CD14-positive monocyte (primary cell): ENCODE measurements around the gene DEFB108B. TPM values are rescaled to one million over a fixed set of nuclear protein-coding genes. Genes with fewer than 3 reads are reported as not detected.
"Not testable (repeated sequence)": the region's sequence is repeated elsewhere in the genome, so short reads cannot be mapped to it uniquely, and the experiment has no call there.

ENCODE experiments used
- DNase-seq, 3 donors: peaks; one replicate each; pipeline ENCODE4 v3.0.0-alpha.2; 2011 to 2022
- H2AFZ ChIP-seq: 2 replicates; pipeline ENCODE4 v1.6.0; 2012; ENCODE audit warnings: mild to moderate bottlenecking, low read depth, low read length, inconsistent platforms; ENCODE audit not compliant: insufficient read depth, poor library complexity, severe bottlenecking
- H3K27ac ChIP-seq, 2 donors: 1 replicate in 1 of 2; 2 replicates in 1 of 2; pipeline ENCODE4 v1.5.1; 2012 to 2013; ENCODE audit warnings: low read length in 2 of 2, control low read depth in 1 of 2, inconsistent platforms in 1 of 2, low read depth in 1 of 2, mild to moderate bottlenecking in 1 of 2
- H3K27me3 ChIP-seq, 2 donors: one replicate each; pipeline versions ENCODE4 v1.6.0 to v1.6.1; 2011 to 2013; ENCODE audit warnings: low read length in 2 of 2; ENCODE audit not compliant: control insufficient read depth in 2 of 2, insufficient read depth in 2 of 2
- H3K36me3 ChIP-seq, 2 donors: replicated peaks in 1 of 2; 1 replicate in 1 of 2; 2 replicates in 1 of 2; pipeline versions ENCODE4 v1.5.1 to v1.6.1; 2012 to 2013; ENCODE audit warnings: low read length in 2 of 2, control low read depth in 1 of 2, inconsistent platforms in 1 of 2, mild to moderate bottlenecking in 1 of 2; ENCODE audit not compliant: insufficient read depth in 2 of 2, control insufficient read depth in 1 of 2
- H3K4me1 ChIP-seq, 2 donors: 1 replicate in 1 of 2; 2 replicates in 1 of 2; pipeline versions ENCODE4 v1.5.1 to v1.6.1; 2012 to 2013; ENCODE audit warnings: low read length in 2 of 2, control low read depth in 1 of 2, inconsistent platforms in 1 of 2, mild to moderate bottlenecking in 1 of 2, moderate library complexity in 1 of 2; ENCODE audit not compliant: insufficient read depth in 2 of 2, control insufficient read depth in 1 of 2
- H3K4me2 ChIP-seq: replicated peaks from 2 replicates; pipeline ENCODE3; 2012; ENCODE audit warnings: low read length, moderate library complexity, mild to moderate bottlenecking; ENCODE audit not compliant: poor library complexity, severe bottlenecking; ENCODE audit errors: extremely low read depth
- H3K4me3 ChIP-seq, 3 experiments: fragments of 200-600 bp in 1 of 3; sonication (generic) in 1 of 3; replicated peaks in 1 of 3; 1 replicate in 2 of 3; 2 replicates in 1 of 3; pipeline ENCODE4 v1.5.1; 2011 to 2013; ENCODE audit warnings: low read length in 3 of 3, mild to moderate bottlenecking in 3 of 3, control low read depth in 2 of 3, low read depth in 2 of 3, inconsistent platforms in 1 of 3, moderate library complexity in 1 of 3
- H3K79me2 ChIP-seq: 2 replicates; pipeline ENCODE4 v1.6.0; 2012; ENCODE audit warnings: mild to moderate bottlenecking, control low read depth, inconsistent platforms, low read length, moderate library complexity; ENCODE audit not compliant: insufficient read depth
- H3K9ac ChIP-seq: 2 replicates; pipeline ENCODE4 v1.6.0; 2017; ENCODE audit warnings: low read length, mild to moderate bottlenecking; ENCODE audit not compliant: insufficient read depth, poor library complexity, severe bottlenecking
- H3K9me3 ChIP-seq, 2 donors: replicated peaks in 1 of 2; 1 replicate in 1 of 2; 2 replicates in 1 of 2; pipeline versions ENCODE4 v1.5.1 to v1.6.1; 2012 to 2013; ENCODE audit warnings: low read length in 2 of 2, control low read depth in 1 of 2; ENCODE audit not compliant: control insufficient read depth in 1 of 2, insufficient read depth in 1 of 2
- H4K20me1 ChIP-seq: 2 replicates; pipeline ENCODE4 v1.6.0; 2012; ENCODE audit warnings: mild to moderate bottlenecking, low read length, control low read depth, moderate library complexity; ENCODE audit not compliant: insufficient read depth
- H3K27ac Mint-ChIP-seq, 7 donors: one replicate each; pipeline ENCODE4 v1.8.0; 2020; ENCODE audit warnings: mild to moderate bottlenecking in 7 of 7, mixed read lengths in 7 of 7, moderate library complexity in 6 of 7, inconsistent platforms in 2 of 7
- H3K27me3 Mint-ChIP-seq, 3 donors: one replicate each; pipeline ENCODE4 v1.8.0; 2021 to 2022; ENCODE audit warnings: low read depth in 3 of 3, mild to moderate bottlenecking in 3 of 3, mixed read lengths in 3 of 3, moderate library complexity in 3 of 3, inconsistent platforms in 1 of 3
- H3K36me3 Mint-ChIP-seq, 2 donors: one replicate each; pipeline ENCODE4 v1.8.0; 2020; ENCODE audit warnings: mixed read lengths in 2 of 2, inconsistent platforms in 1 of 2, mild to moderate bottlenecking in 1 of 2
- H3K4me1 Mint-ChIP-seq: one replicate; pipeline ENCODE4 v1.8.0; 2020; ENCODE audit warnings: mild to moderate bottlenecking, mixed read lengths
- H3K4me3 Mint-ChIP-seq, 2 donors: one replicate each; pipeline ENCODE4 v1.8.0; 2020; ENCODE audit warnings: mild to moderate bottlenecking in 2 of 2, mixed read lengths in 2 of 2, moderate library complexity in 1 of 2
- H3K9me3 Mint-ChIP-seq, 7 donors: one replicate each; pipeline ENCODE4 v1.8.0; 2020 to 2022; ENCODE audit warnings: mixed read lengths in 7 of 7, mild to moderate bottlenecking in 6 of 7, moderate library complexity in 6 of 7, inconsistent platforms in 2 of 7
- WGBS: methylation state at CpG from one replicate; pipeline ENCODE4 v1.1.5; 2013; ENCODE audit warnings: missing lambda C conversion rate; ENCODE audit not compliant: insufficient coverage; 5-methylcytosine and 5-hydroxymethylcytosine counted together
- intact Hi-C, 2 donors: fragments of 100-400 bp; cut with micrococcal nuclease; formaldehyde crosslinking; loops; one replicate each; pipeline versions ENCODE4 v1.15.0 to v1.15.1; 2023
- polyA plus RNA-seq, 3 donors: library from polyadenylated mRNA; depleted of rRNA in 1 of 3; unstranded in 2 of 3; stranded (reverse) in 1 of 3; fragments of 300-500 nt in 2 of 3; fragments of >200 nt in 1 of 3; fragmentation: Illumina TruSeq in 2 of 3; gene quantifications; 1 replicate in 2 of 3; 2 replicates in 1 of 3; pipeline ENCODE4 v1.2.3, GENCODE V29; 2012 to 2021
- small RNA-seq: library from RNA; depleted of rRNA; stranded (forward); fragments of <200 nt; gene quantifications from one replicate; pipeline ENCODE3, GENCODE V24; 2012; ENCODE audit warnings: low read depth; ENCODE audit not compliant: insufficient read length

Gene DEFB108B
- polyA plus RNA-seq, 3 donors: not detected

DNA sequence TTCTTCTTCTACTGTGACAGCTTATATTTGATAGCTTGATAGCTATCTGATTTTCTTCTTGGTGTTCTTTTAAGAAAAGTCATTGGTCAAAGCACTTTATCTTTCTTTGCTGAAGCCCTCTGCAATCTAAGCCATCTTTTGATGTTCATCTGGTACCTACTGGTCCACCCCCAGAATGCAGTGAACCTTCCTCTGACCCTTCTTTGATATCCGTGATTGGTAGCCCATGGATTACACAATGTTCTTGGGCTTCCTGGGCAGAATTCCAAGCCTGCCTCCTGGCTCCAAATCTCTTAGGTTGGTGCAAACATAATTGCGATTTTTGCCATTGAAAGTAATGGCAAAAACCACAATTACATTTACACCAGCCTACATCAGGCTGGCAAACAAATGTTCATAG lies 43.3 kb downstream of the DEFB108B start:
- H3K79me2 ChIP-seq, H3K27me3 ChIP-seq, H3K4me2 ChIP-seq, H3K4me1 Mint-ChIP-seq, H3K9me3 Mint-ChIP-seq, H2AFZ ChIP-seq, H3K27me3 Mint-ChIP-seq, H3K9me3 ChIP-seq, H3K27ac Mint-ChIP-seq, H3K4me1 ChIP-seq, H3K4me3 ChIP-seq, DNase-seq, H4K20me1 ChIP-seq, H3K36me3 ChIP-seq, H3K9ac ChIP-seq, H3K4me3 Mint-ChIP-seq, H3K27ac ChIP-seq, intact Hi-C loops: not testable (repeated sequence)
- peaks cover 17 to 29% of the 10 kb centered on the region in 2 donors for H3K36me3 Mint-ChIP-seq
- WGBS: no CpG with 5 or more reads among the region's 2 CpGs

DNA sequence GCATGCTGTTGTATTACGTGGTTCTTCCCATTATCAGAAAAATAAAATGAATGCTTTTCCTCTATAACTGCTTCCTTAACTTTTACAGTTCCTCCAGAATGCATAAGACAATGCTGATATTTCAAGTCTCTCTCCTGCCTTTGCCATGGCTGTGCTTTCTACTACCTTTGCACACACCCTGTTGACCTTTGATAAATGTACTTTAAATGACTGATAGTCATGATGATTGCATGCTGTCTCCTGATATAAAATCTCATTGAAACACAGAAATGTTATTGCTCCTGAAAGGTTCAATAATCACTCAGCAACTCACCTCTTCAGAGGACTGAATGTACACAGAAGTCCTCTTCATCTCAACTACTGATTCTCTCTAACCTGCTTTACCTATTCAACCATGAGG lies 45.1 kb downstream of the DEFB108B start, which contains the start of gene DEFB131B:
Gene DEFB131B, plus strand, starts transcription at position 395 of the 400 bp plus-strand sequence. Its CDS starts 0 bp downstream, at position 395.
- H3K27me3 Mint-ChIP-seq, H3K27ac ChIP-seq, DNase-seq, H3K4me3 ChIP-seq, intact Hi-C loops, H3K79me2 ChIP-seq, H3K27ac Mint-ChIP-seq, H3K36me3 ChIP-seq, H4K20me1 ChIP-seq, H3K9ac ChIP-seq, H3K9me3 ChIP-seq, H3K4me1 Mint-ChIP-seq, H2AFZ ChIP-seq, H3K4me1 ChIP-seq, H3K9me3 Mint-ChIP-seq, H3K4me3 Mint-ChIP-seq, H3K4me2 ChIP-seq, H3K27me3 ChIP-seq: not testable (repeated sequence)
- no CpG with 5 or more reads among the region's 1 CpG for WGBS
- H3K36me3 Mint-ChIP-seq: peaks cover 23 to 35% of the 10 kb centered on the region in 2 donors

DNA sequence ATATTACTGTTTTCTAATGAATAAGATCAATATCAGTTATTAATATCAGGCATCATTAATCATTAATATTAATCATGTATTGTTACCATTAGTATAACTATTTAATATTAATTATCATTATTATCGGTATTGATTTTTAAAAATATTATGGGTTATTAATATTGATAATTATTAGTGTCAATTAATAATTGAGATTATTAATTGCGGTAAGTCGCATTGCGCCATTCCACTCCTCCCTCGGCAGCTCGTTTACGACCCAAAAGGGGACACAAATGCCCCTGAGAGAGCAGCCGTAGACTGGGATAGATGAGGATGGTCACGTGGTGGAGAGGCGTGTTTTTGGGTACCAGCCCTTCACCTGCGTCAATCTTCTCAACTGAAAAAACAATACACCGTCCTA lies 52.8 kb downstream of the DEFB108B start:
- not testable (repeated sequence) for H3K27me3 ChIP-seq

More for the DNA sequence above, 52.8 kb downstream of the DEFB108B start:
- H3K9ac ChIP-seq, H3K4me1 Mint-ChIP-seq, intact Hi-C loops, H3K36me3 ChIP-seq, H3K79me2 ChIP-seq, H3K4me3 Mint-ChIP-seq, H3K4me2 ChIP-seq, H2AFZ ChIP-seq, H3K9me3 ChIP-seq, H3K27ac ChIP-seq, H3K27ac Mint-ChIP-seq, H3K27me3 Mint-ChIP-seq, H3K4me1 ChIP-seq, H3K9me3 Mint-ChIP-seq, DNase-seq, H4K20me1 ChIP-seq, H3K4me3 ChIP-seq: not testable (repeated sequence)
- H3K36me3 Mint-ChIP-seq: peaks cover 9 to 14% of the 10 kb centered on the region in 2 donors
- WGBS: 98% methylated on average over 7 of the region's 12 CpGs

Small RNAs within 50 kb of the gene (small RNA-seq; reads per million reads assigned to genes)
- not detected for gene RNA5SP342

Other genes with a start within 250 kb of the DEFB108B start
- not detected for gene DEFB131B, start 45.3 kb downstream of the DEFB108B start, polyA plus RNA-seq
- 1 to 10 TPM in 1 of 3 donors, under 1 TPM in 2; 0.80 to 2.1 (median 0.99) TPM for gene XNDC1N, start 95.4 kb downstream of the DEFB108B start, polyA plus RNA-seq
- gene RNF121, start 95.8 kb downstream of the DEFB108B start, polyA plus RNA-seq: 10 to 100 TPM in 1 of 3 donors, 1 to 10 TPM in 2; 7.7 to 25.2 (median 9.2) TPM
- gene IL18BP, start 165.7 kb downstream of the DEFB108B start, polyA plus RNA-seq: 10 to 100 TPM in 1 of 3 donors, 1 to 10 TPM in 2; 7.4 to 32.3 (median 8.3) TPM
- 10 to 100 TPM in 2 of 3 donors, 1 to 10 TPM in 1; 4.1 to 91.2 (median 12.4) TPM for gene NUMA1, start 247.3 kb downstream of the DEFB108B start, polyA plus RNA-seq
- 1 to 10 TPM; 1.3 to 1.9 (median 1.6) TPM for gene LRRC51, start 247.7 kb downstream of the DEFB108B start, polyA plus RNA-seq